ENCODE data around the gene MTERF4.
"Not testable (repeated sequence)": the region's sequence is repeated elsewhere in the genome, so short reads cannot be mapped to it uniquely, and the experiment has no call there.

MTERF4 gene

GRCh38 chr2:241110607-241111439 is 8.7 kb upstream of the MTERF4 start:
- DNase-seq, result no peak

- no peak for DNase-seq
Observed at GRCh38 chr2:241110089-241110606, 8.1 kb upstream of the MTERF4 start.

- no peak for DNase-seq
Observed at GRCh38 chr2:241109210-241110088, 7.4 kb upstream of the MTERF4 start.

GRCh38 chr2:241108271-241109209 is 6.5 kb upstream of the MTERF4 start:
- DNase-seq, result no peak

GRCh38 chr2:241107031-241107783 is 5.1 kb upstream of the MTERF4 start:
- no peak for DNase-seq

GRCh38 chr2:241105641-241106040 is 3.6 kb upstream of the MTERF4 start:
- DNase-seq, result no peak

- DNase-seq, result not testable (repeated sequence)
Observed at GRCh38 chr2:241104611-241105010, 2.5 kb upstream of the MTERF4 start.

- DNase-seq, result no peak
Observed at GRCh38 chr2:241103176-241103595, 1.1 kb upstream of the MTERF4 start.

- DNase-seq, result no peak
Observed at GRCh38 chr2:241099246-241099645, 2.8 kb downstream of the MTERF4 start.

- DNase-seq, result no peak
Observed at GRCh38 chr2:241096979-241097378, 5.1 kb downstream of the MTERF4 start.

- DNase-seq, result no peak
Observed at GRCh38 chr2:241095594-241096290, 6.3 kb downstream of the MTERF4 start.

- DNase-seq, result no peak
Observed at GRCh38 chr2:241094924-241095420, 7.1 kb downstream of the MTERF4 start.

GRCh38 chr2:241094172-241094571 is 7.9 kb downstream of the MTERF4 start:
- no peak for DNase-seq

GRCh38 chr2:241093133-241093781 is 8.8 kb downstream of the MTERF4 start:
- not testable (repeated sequence) for DNase-seq

- no peak for DNase-seq
Observed at GRCh38 chr2:241092677-241093076, 9.4 kb downstream of the MTERF4 start.

- no peak for DNase-seq
Observed at GRCh38 chr2:241091734-241092445, 10.2 kb downstream of the MTERF4 start.

GRCh38 chr2:241091201-241091600 is 10.9 kb downstream of the MTERF4 start:
- DNase-seq, result no peak

- no peak for DNase-seq
Observed at GRCh38 chr2:241088791-241089732, 13.0 kb downstream of the MTERF4 start.
